PFSK-1 (cell line): ENCODE data around the gene ATP5F1D.
A peak's percentile ranks its signal among the peaks of the same experiment; 100 is the strongest.

Experiments
- FOXP2 ChIP-seq: optimal IDR thresholded peaks from 2 replicates; pipeline ENCODE3; 2011; ENCODE audit warnings: borderline replicate concordance, control low read depth, inconsistent platforms; ENCODE audit not compliant: insufficient read depth; ENCODE audit errors: extremely low read length, extremely low read depth
- POLR2AphosphoS5 ChIP-seq: IDR thresholded peaks from 2 replicates; pipeline ENCODE4 v1.6.1; 2012; ENCODE audit warnings: low read depth, mild to moderate bottlenecking, control low read depth, low read length, moderate library complexity
- REST ChIP-seq, 2 experiments: IDR thresholded peaks; 2 replicates each; pipeline versions ENCODE4 v1.6.1 to v1.8.0; 2011 to 2012; ENCODE audit warnings: low read depth in 2 of 2, low read length in 2 of 2, control low read depth in 1 of 2, inconsistent platforms in 1 of 2, mild to moderate bottlenecking in 1 of 2, moderate library complexity in 1 of 2; ENCODE audit not compliant: insufficient read depth in 1 of 2
- SIN3A ChIP-seq: IDR thresholded peaks from 2 replicates; pipeline ENCODE4 v1.6.1; 2012; ENCODE audit warnings: mild to moderate bottlenecking, low read length, moderate library complexity, borderline replicate concordance; ENCODE audit not compliant: insufficient read depth
- TAF1 ChIP-seq: IDR thresholded peaks from 2 replicates; pipeline ENCODE4 v1.6.1; 2012; ENCODE audit warnings: low read length, control low read depth, borderline replicate concordance; ENCODE audit not compliant: insufficient read depth

Gene ATP5F1D

GRCh38 chr19:1272423-1273262 lies 31.1 kb downstream of the ATP5F1D start:
- TF ChIP-seq FOXP2 (no peak), REST (IDR thresholded peaks at IDR 0.05; ENCODE audit: insufficient read depth in 1 of 2, low read depth in 2 of 2, low read length in 2 of 2) (no peak), POLR2AphosphoS5 (no peak), TAF1 (no peak), SIN3A (no peak)

- TF ChIP-seq POLR2AphosphoS5 (no peak; the same call in 1 of the 2 replicates), TAF1 (no peak), REST (IDR thresholded peaks at IDR 0.05; ENCODE audit: insufficient read depth in 1 of 2, low read depth in 2 of 2, low read length in 2 of 2) (no peak)
Measured at GRCh38 chr19:1273263-1274041, 31.9 kb downstream of the ATP5F1D start.

- TF ChIP-seq POLR2AphosphoS5 (peak; percentile 10; the same call in 1 of the 2 replicates), SIN3A (no peak)
Measured at GRCh38 chr19:1274081-1274851, 32.7 kb downstream of the ATP5F1D start.

- no peak for TF ChIP-seq POLR2AphosphoS5
- no peak for TF ChIP-seq TAF1
- TF ChIP-seq SIN3A = no peak
- TF ChIP-seq FOXP2 = no peak
- no peak for TF ChIP-seq REST (IDR thresholded peaks at IDR 0.05; ENCODE audit: insufficient read depth in 1 of 2, low read depth in 2 of 2, low read length in 2 of 2)
Measured at GRCh38 chr19:1274852-1275259, 33.3 kb downstream of the ATP5F1D start.

GRCh38 chr19:1275260-1275975 lies 33.9 kb downstream of the ATP5F1D start, which contains the start of gene FAM174C:
FAM174C (plus strand) TSS chr19:1275530; CDS start chr19:1275550, 20 bp downstream.
- TF ChIP-seq REST (IDR thresholded peaks at IDR 0.05; ENCODE audit: insufficient read depth in 1 of 2, low read depth in 2 of 2, low read length in 2 of 2) (no peak), TAF1 (peak; percentile 69; the same call in 1 of the 2 replicates), SIN3A (peak; percentile 44; the same call in 1 of the 2 replicates), POLR2AphosphoS5 (peak; percentile 88), FOXP2 (no peak)
